GM21423 (cell line): ENCODE measurements around the gene THAP5.
A peak's percentile ranks its signal among the peaks of the same experiment; 100 is the strongest.
"Not testable (repeated sequence)": the region's sequence is repeated elsewhere in the genome, so short reads cannot be mapped to it uniquely, and the experiment has no call there.

Experiments used
- ATAC-seq: cut with Tn5 transposase; IDR thresholded peaks from one replicate; pipeline ENCODE4 v1.9.1; 2021; ENCODE audit warnings: mild to moderate bottlenecking, moderate library complexity; ENCODE audit not compliant: unreplicated experiment

Gene THAP5

GRCh38 chr7:108585843-108586242 lies 16.3 kb upstream of the THAP5 start:
- ATAC-seq = no peak

- ATAC-seq = no peak
These were observed 14.7 kb upstream of the THAP5 start for GRCh38 chr7:108584211-108584610.

GRCh38 chr7:108581655-108582491 lies 12.4 kb upstream of the THAP5 start:
- ATAC-seq = no peak

GRCh38 chr7:108580298-108580697 lies 10.8 kb upstream of the THAP5 start:
- ATAC-seq = no peak

GRCh38 chr7:108578937-108579336 lies 9.4 kb upstream of the THAP5 start:
- ATAC-seq = no peak

- no peak for ATAC-seq
These were observed 6.6 kb upstream of the THAP5 start for GRCh38 chr7:108576116-108576515.

- ATAC-seq = no peak
These were observed 5.7 kb upstream of the THAP5 start for GRCh38 chr7:108575156-108575555.

- no peak for ATAC-seq
These were observed 3.0 kb upstream of the THAP5 start for GRCh38 chr7:108572480-108572879.

- ATAC-seq = peak; percentile 24
These were observed 745 bp upstream of the THAP5 start for GRCh38 chr7:108570146-108570755.

- no peak for ATAC-seq
These were observed 615 bp downstream of the THAP5 start for GRCh38 chr7:108568801-108569380.

GRCh38 chr7:108565987-108566386 lies 3.5 kb downstream of the THAP5 start:
- no peak for ATAC-seq

DNA sequence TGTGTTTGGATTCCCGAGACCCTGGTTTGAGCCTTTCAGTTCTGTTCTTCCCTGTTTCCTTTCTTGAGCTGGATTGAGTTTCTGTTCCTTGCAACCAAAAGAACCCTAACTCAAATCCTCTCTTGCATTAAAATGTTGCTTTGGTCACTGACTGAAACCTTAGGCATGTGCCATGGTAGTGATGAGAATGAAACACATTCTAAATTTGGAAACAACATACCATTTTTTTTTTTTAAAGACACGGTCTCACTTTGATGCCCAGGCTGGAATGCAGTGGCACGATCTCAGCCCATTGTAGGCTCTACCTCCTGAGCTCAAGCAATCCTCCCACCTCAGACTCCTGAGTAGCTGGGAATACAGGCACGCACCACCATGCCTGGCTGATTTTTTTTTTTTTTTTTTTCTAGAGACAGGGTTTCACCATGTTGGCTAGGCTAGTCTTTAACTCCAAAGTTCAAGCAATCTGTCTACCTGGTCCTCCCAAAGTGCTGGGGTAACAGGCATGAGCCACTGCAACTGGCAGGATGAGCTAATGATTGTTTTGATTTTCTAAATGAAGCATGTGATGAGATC lies 8.4 kb downstream of the THAP5 start:
- ATAC-seq = no peak

DNA sequence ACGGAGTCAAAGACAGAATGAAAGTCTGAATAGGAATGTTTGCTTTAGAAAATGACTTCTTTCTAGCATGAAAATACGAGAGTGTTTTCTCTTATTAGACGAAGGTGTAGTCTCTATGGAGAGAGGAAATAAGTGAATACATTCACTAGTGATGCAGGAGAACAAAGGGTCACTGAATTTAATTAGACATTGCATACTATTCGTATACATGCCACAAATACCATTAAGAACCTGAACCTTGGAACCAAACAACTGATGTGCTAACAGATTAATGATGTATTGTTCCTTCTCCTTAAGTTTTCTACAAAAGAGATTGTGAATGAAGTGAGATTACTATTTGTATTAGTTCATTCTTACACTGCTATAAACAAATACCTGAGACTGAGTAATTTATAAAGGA lies 10.3 kb downstream of the THAP5 start:
- no peak for ATAC-seq

DNA sequence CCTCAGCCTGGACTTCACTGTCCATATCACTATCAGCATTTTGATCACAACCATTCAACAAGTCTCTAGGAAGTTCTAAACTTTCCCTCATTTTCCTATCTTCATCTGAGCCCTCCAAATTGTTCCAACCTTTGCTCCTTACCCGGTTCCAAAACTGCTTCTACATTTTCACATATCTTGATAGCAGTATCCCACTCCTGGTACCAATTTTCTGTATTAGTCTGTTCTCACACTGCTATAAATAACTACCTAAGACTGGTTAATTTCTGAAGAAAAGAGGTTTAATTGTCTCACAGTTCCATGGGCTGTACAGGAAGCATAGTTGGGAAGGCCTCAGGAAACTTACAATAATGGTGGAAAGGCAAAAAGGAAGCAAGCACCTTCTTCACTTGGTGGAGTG lies 11.9 kb downstream of the THAP5 start:
- no peak for ATAC-seq

GRCh38 chr7:108557191-108557590 lies 12.3 kb downstream of the THAP5 start:
- ATAC-seq = no peak

- ATAC-seq = not testable (repeated sequence)
These were observed 12.8 kb downstream of the THAP5 start for GRCh38 chr7:108556665-108557064.

- ATAC-seq = not testable (repeated sequence)
These were observed 21.2 kb downstream of the THAP5 start for GRCh38 chr7:108548141-108548896.

GRCh38 chr7:108541478-108541877 lies 28.0 kb downstream of the THAP5 start:
- ATAC-seq = no peak

DNA sequence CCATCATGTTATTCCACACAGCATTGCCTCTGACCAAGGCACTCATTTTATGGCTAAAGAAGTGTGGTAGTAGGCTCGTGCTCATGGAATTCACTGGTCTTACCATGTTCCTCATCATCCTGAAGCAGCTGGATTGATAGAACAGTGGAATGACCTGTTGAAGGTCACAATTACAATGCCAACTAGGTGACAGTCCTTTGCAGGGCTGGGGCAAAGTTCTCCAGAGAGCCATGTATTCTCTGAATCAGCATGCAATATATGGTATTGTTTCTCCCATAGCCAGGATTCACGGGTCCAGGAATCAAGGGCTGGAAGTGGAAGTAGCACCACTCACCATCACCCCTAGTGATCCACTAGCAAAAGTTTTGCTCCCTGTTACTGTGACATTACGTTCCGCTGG lies 30.8 kb downstream of the THAP5 start:
- ATAC-seq = not testable (repeated sequence)

DNA sequence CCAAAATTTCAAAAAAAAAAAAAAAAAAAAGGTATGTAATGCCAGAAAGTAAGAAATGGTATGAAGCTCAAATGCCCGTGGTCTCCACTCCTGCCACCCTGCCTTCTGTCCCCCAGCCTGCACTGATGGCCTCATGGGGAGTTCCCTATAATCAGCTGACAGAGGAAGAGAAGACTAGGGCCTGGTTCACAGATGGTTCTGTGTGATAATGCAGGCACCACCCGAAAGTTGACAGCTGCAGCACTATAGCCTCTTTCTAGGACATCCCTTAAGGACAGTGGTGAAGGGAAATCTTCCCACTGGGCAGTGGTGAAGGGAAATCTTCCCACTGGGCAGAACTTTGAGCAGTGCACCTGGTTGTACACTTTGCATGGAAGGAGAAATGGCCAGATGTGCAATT lies 31.3 kb downstream of the THAP5 start:
- not testable (repeated sequence) for ATAC-seq

- no peak for ATAC-seq
These were observed 32.3 kb downstream of the THAP5 start for GRCh38 chr7:108537229-108537628.
